ENCODE data around the gene ZNF646. TPM values are rescaled to one million over a fixed set of nuclear protein-coding genes. Genes with fewer than 3 reads are reported as not detected.

ZNF646 gene
- total RNA-seq, 1 donor from 2014 or later = 15.2 TPM

DNA sequence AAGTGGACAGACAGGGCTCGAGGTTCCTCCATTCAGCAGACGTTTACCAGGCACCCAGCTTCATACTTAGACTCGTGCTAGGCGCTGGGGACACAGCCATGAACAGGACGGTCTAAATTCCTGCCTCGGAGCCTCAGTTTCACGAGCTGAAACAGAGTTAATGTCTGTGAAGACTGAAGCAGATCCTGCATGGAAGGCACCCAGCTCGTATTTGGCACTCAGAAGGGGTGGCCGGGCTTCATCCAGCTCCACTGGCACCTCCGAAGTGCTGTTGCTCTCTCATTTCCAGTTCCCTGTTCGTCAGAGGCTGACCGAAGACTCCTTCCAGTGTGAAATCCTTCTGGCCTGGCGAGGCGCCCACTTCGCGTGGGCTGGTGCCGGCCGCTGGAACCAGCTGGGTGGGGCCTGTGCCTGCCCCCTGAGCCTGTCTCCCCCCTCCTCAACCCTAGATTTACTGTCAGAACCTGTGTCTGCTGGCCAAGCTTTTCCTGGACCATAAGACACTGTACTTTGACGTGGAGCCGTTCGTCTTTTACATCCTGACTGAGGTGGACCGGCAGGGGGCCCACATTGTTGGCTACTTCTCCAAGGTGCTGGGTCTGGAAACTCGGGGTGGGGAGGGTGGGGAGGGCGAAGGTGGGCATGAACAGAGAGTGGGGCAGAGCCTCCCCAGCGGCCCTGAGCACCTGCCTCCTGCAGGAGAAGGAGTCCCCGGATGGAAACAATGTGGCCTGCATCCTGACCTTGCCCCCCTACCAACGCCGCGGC is 55.5 kb downstream of the ZNF646 start:
- Mint-ChIP-seq H3K4me3 (ENCODE audit: unreplicated experiment) (no peak overlapping the region), H3K36me3 (ENCODE audit: low read depth) (peaks cover 6% of the 10 kb centered on the region), H3K9me3 (ENCODE audit: low read depth) (no peaks in the 10 kb centered on the region), H3K27me3 (ENCODE audit: low read depth) (no peaks in the 10 kb centered on the region), H3K4me1 (ENCODE audit: low read depth) (peaks cover 5% of the 10 kb centered on the region), H3K27ac (ENCODE audit: unreplicated experiment) (no peak overlapping the region)
- TF ChIP-seq, protein P1, sequence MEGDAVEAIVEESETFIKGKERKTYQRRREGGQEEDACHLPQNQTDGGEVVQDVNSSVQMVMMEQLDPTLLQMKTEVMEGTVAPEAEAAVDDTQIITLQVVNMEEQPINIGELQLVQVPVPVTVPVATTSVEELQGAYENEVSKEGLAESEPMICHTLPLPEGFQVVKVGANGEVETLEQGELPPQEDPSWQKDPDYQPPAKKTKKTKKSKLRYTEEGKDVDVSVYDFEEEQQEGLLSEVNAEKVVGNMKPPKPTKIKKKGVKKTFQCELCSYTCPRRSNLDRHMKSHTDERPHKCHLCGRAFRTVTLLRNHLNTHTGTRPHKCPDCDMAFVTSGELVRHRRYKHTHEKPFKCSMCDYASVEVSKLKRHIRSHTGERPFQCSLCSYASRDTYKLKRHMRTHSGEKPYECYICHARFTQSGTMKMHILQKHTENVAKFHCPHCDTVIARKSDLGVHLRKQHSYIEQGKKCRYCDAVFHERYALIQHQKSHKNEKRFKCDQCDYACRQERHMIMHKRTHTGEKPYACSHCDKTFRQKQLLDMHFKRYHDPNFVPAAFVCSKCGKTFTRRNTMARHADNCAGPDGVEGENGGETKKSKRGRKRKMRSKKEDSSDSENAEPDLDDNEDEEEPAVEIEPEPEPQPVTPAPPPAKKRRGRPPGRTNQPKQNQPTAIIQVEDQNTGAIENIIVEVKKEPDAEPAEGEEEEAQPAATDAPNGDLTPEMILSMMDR (IDR thresholded peaks at IDR 0.05) = no peak
- no peak for DNase-seq (ENCODE audit: low spot score)

DNA sequence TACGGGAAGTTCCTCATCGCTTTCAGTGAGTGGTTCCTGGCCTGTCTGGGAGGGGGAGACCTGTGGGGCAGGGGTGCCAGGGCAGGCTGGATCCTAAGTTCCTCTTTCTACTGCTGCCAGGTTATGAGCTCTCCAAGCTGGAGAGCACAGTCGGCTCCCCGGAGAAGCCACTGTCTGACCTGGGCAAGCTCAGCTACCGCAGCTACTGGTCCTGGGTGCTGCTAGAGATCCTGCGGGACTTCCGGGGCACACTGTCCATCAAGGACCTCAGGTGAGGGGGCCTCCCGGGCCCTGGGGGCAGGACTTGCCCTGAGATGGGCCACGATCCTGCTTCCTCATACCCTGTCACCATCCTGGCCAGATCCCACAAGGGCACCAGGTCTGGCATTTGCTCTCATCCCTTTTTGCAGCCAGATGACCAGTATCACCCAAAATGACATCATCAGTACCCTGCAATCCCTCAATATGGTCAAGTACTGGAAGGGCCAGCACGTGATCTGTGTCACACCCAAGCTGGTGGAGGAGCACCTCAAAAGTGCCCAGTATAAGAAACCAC is 56.2 kb downstream of the ZNF646 start:
- TF ChIP-seq, protein P1 (IDR thresholded peaks at IDR 0.05) = no peak
- H3K4me3 Mint-ChIP-seq (ENCODE audit: unreplicated experiment) = no peak overlapping the region
- H3K9me3 Mint-ChIP-seq (ENCODE audit: low read depth) = no peaks in the 10 kb centered on the region
- H3K4me1 Mint-ChIP-seq (ENCODE audit: low read depth) = peaks cover 5% of the 10 kb centered on the region
- H3K36me3 Mint-ChIP-seq (ENCODE audit: low read depth) = peaks cover 6% of the 10 kb centered on the region
- no peak for DNase-seq (ENCODE audit: low spot score)
- H3K27ac Mint-ChIP-seq (ENCODE audit: unreplicated experiment) = no peak overlapping the region
- no peaks in the 10 kb centered on the region for H3K27me3 Mint-ChIP-seq (ENCODE audit: low read depth)

DNA sequence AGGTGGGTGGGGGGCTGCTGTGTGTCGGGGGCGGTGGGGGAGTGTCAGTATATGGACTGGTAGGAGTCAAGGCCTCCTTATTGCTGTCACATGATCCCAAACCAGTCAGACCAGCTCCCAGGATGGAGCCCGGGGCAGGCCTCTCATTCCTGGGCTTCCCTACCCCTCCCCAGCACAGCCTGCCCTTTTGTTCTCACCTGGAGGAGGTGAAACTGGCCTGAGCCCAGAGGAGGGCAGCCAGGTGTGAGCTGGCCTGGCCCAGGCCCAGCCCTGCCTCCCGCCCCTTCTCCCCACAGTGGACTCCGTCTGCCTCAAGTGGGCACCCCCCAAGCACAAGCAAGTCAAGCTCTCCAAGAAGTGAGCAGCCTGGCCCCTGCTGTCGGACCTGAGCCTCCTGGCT is 56.7 kb downstream of the ZNF646 start:
- Mint-ChIP-seq H3K27ac (ENCODE audit: unreplicated experiment) (no peak overlapping the region), H3K4me1 (ENCODE audit: low read depth) (peaks cover 5% of the 10 kb centered on the region), H3K9me3 (ENCODE audit: low read depth) (no peaks in the 10 kb centered on the region), H3K36me3 (ENCODE audit: low read depth) (peaks cover 6% of the 10 kb centered on the region), H3K27me3 (ENCODE audit: low read depth) (no peaks in the 10 kb centered on the region), H3K4me3 (ENCODE audit: unreplicated experiment) (no peak overlapping the region)
- TF ChIP-seq, protein P1 (IDR thresholded peaks at IDR 0.05) = no peak
- DNase-seq (ENCODE audit: low spot score) = no peak

DNA sequence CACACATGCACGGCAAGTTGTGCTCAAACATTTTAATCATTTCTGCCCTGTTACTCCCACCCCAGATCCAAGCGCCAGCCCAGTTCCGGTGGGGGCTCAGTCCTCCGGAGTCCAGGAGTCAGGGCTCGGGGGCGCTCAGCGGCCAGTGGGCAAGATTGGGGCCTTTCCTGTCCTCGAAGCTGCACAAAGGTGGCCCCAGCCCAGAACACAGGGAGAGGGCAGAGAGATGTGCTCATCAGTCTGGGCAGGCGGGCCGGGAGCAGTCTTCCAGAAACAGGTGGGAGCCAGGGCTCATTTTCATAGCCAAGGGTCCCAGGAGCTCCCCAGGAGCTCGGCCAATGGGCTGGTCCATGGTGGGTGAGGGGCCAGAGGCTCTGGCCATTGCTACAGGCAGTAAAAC is 57.2 kb downstream of the ZNF646 start:
- Mint-ChIP-seq H3K9me3 (ENCODE audit: low read depth) (no peaks in the 10 kb centered on the region), H3K4me3 (ENCODE audit: unreplicated experiment) (no peak overlapping the region), H3K27ac (ENCODE audit: unreplicated experiment) (no peak overlapping the region), H3K27me3 (ENCODE audit: low read depth) (no peaks in the 10 kb centered on the region), H3K4me1 (ENCODE audit: low read depth) (peaks cover 5% of the 10 kb centered on the region), H3K36me3 (ENCODE audit: low read depth) (peaks cover 6% of the 10 kb centered on the region)
- no peak for DNase-seq (ENCODE audit: low spot score)
- TF ChIP-seq, protein P1 (IDR thresholded peaks at IDR 0.05) = no peak

DNA sequence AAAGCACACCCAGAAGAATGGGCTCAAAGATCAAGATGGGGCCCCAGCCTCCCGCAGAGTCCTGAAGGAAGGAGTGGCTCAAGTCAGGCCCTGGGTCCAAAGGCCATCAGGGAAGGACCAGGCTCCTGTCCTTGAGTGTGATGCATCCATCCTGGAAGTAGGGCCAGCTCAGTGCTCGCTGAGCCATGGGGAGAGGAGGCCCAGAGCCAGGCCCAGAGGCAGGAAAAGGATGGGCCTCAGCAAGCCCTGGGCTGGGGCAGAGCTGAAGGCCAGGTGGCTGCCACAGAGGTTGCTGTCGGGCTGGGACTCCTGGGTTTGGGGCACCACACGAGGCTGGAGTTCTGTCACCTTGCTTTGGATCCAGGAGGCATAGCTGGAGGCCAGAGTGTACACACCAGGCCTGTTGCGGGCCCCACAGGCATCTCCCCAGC is 57.6 kb downstream of the ZNF646 start:
- no peaks in the 10 kb centered on the region for H3K27me3 Mint-ChIP-seq (ENCODE audit: low read depth)
- H3K27ac Mint-ChIP-seq (ENCODE audit: unreplicated experiment) = no peak overlapping the region
- no peak for DNase-seq (ENCODE audit: low spot score)
- TF ChIP-seq, protein P1 (IDR thresholded peaks at IDR 0.05) = no peak
- peaks cover 5% of the 10 kb centered on the region for H3K4me1 Mint-ChIP-seq (ENCODE audit: low read depth)
- no peaks in the 10 kb centered on the region for H3K9me3 Mint-ChIP-seq (ENCODE audit: low read depth)
- peaks cover 6% of the 10 kb centered on the region for H3K36me3 Mint-ChIP-seq (ENCODE audit: low read depth)
- H3K4me3 Mint-ChIP-seq (ENCODE audit: unreplicated experiment) = no peak overlapping the region
